ENCODE results near the gene TREM1. TPM values are rescaled to one million over a fixed set of nuclear protein-coding genes. Genes with fewer than 3 reads are reported as not detected.

The TREM1 gene
- total RNA-seq, 6 donors from 2014 or later = 52.8 to 168 (median 115) TPM

GRCh38 chr6:41288754-41289129, 2.3 kb upstream of the TREM1 start:
- Histone ChIP-seq H3K27ac (no peak overlapping the region), H3K9me3 (no peaks in the 10 kb centered on the region), H3K4me1 (peaks cover 8 to 33% (median 28%) of the 10 kb centered on the region in 4 donors), H3K27me3 (no peaks in the 10 kb centered on the region), H3K4me3 (no peak overlapping the region), H3K36me3 (no peaks in the 10 kb centered on the region)
- DNase-seq (no peak), ATAC-seq (ENCODE audit: low FRiP score in 2 of 2) (no peak)
- WGBS, 2 donors = 44 to 49% methylated on average over 2 of the region's 2 CpGs
- TF ChIP-seq EP300 (IDR thresholded peaks at IDR 0.05) (no peak), CTCF (IDR thresholded peaks at IDR 0.05) (no peak), POLR2AphosphoS5 (IDR thresholded peaks at IDR 0.05) (no peak), POLR2A (IDR thresholded peaks at IDR 0.05) (no peak)

GRCh38 chr6:41288030-41288753, 1.7 kb upstream of the TREM1 start:
- Histone ChIP-seq H3K9me3 (no peaks in the 10 kb centered on the region), H3K4me1 (peaks cover 8 to 33% (median 28%) of the 10 kb centered on the region in 4 donors), H3K27me3 (no peaks in the 10 kb centered on the region), H3K27ac (peak overlapping the region in 1 of 4 donors; percentile 18), H3K4me3 (no peak overlapping the region), H3K36me3 (no peaks in the 10 kb centered on the region)
- WGBS, 2 donors = 39 to 52% methylated on average over 6 of the region's 6 CpGs
- ATAC-seq (ENCODE audit: low FRiP score in 2 of 2) = peak; percentile 14 to 65
- no peak for DNase-seq
- TF ChIP-seq EP300 (IDR thresholded peaks at IDR 0.05) (no peak), POLR2A (IDR thresholded peaks at IDR 0.05) (peak in 1 of 4 donors; percentile 7), POLR2AphosphoS5 (IDR thresholded peaks at IDR 0.05) (peak in 1 of 2 donors; percentile 41), CTCF (IDR thresholded peaks at IDR 0.05) (no peak)

- DNase-seq = peak in 1 of 2 donors; percentile 83
- TF ChIP-seq CTCF (IDR thresholded peaks at IDR 0.05) (no peak), EP300 (IDR thresholded peaks at IDR 0.05) (no peak), POLR2AphosphoS5 (IDR thresholded peaks at IDR 0.05) (peak in 1 of 2 donors; percentile 33), POLR2A (IDR thresholded peaks at IDR 0.05) (peak in 1 of 4 donors; percentile 12)
- Histone ChIP-seq H3K27ac (peak overlapping the region in 3 of 4 donors; percentile 7 to 65 (median 31)), H3K9me3 (no peaks in the 10 kb centered on the region), H3K4me3 (peak overlapping the region in 2 of 4 donors; percentile 18 to 42), H3K27me3 (no peaks in the 10 kb centered on the region), H3K4me1 (peaks cover 8 to 38% (median 24%) of the 10 kb centered on the region in 4 donors), H3K36me3 (no peaks in the 10 kb centered on the region)
- ATAC-seq (ENCODE audit: low FRiP score in 2 of 2) = peak; percentile 59 to 80
- WGBS, 2 donors = 25 to 48% methylated on average over 1 of the region's 1 CpG
Observed at GRCh38 chr6:41284726-41285125, 1.8 kb downstream of the TREM1 start.

GRCh38 chr6:41283600-41283999, 2.9 kb downstream of the TREM1 start:
- ATAC-seq (ENCODE audit: low FRiP score in 2 of 2) = no peak

More at GRCh38 chr6:41283600-41283999, 2.9 kb downstream of the TREM1 start:
- Histone ChIP-seq H3K27me3 (no peaks in the 10 kb centered on the region), H3K27ac (no peak overlapping the region), H3K36me3 (no peaks in the 10 kb centered on the region), H3K9me3 (no peaks in the 10 kb centered on the region), H3K4me3 (peak overlapping the region in 1 of 4 donors; percentile 42), H3K4me1 (peaks cover 10 to 44% (median 22%) of the 10 kb centered on the region in 4 donors)
- TF ChIP-seq POLR2AphosphoS5 (IDR thresholded peaks at IDR 0.05) (no peak), CTCF (IDR thresholded peaks at IDR 0.05) (no peak), POLR2A (IDR thresholded peaks at IDR 0.05) (no peak), EP300 (IDR thresholded peaks at IDR 0.05) (no peak)
- WGBS, 2 donors = 80 to 82% methylated on average over 3 of the region's 3 CpGs
- DNase-seq = no peak

Measured in upper lobe of left lung (tissue), 6 donors.